ENCODE measurements around the gene THOC3.
"Not testable (repeated sequence)": the region's sequence is repeated elsewhere in the genome, so short reads cannot be mapped to it uniquely, and the experiment has no call there.

- not testable (repeated sequence) for TF ChIP-seq CTCF, POLR2A, POLR2AphosphoS5, EP300 (IDR thresholded peaks at IDR 0.05)
These were observed 49.2 kb upstream of the THOC3 start for GRCh38 chr5:176017324-176017723.

Data from upper lobe of left lung (tissue), 4 donors.